Cardiac muscle cell (in vitro differentiated cells and primary cell): ENCODE data around the gene BIRC2. TPM values are rescaled to one million over a fixed set of nuclear protein-coding genes. Genes with fewer than 3 reads are reported as not detected.

ENCODE experiments used
- DNase-seq, 2 donors: peaks; one replicate each; pipeline versions ENCODE4 v3.0.0 to v3.0.0-alpha.2; 2010 to 2017; ENCODE audit warnings: low read depth in 1 of 2, low spot score in 1 of 2
- H3K27ac ChIP-seq: fragments of 200-600 bp; sonication (generic); 2 replicates; pipeline ENCODE4 v1.5.1; 2016
- H3K27me3 ChIP-seq: fragments of 200-600 bp; sonication (generic); 2 replicates; pipeline ENCODE4 v1.6.0; 2016; ENCODE audit warnings: control low read depth
- H3K36me3 ChIP-seq: fragments of 200-600 bp; sonication (generic); 2 replicates; pipeline ENCODE4 v1.5.1; 2016; ENCODE audit warnings: control low read depth
- H3K4me1 ChIP-seq: fragments of 200-600 bp; sonication (generic); 2 replicates; pipeline ENCODE4 v1.8.1; 2017; ENCODE audit warnings: low read depth, mild to moderate bottlenecking, mixed run types
- H3K4me3 ChIP-seq: fragments of 200-600 bp; sonication (generic); 2 replicates; pipeline ENCODE4 v1.5.1; 2016; ENCODE audit warnings: mild to moderate bottlenecking
- H3K9me3 ChIP-seq: fragments of 200-600 bp; sonication (generic); 2 replicates; pipeline ENCODE4 v1.5.1; 2017; ENCODE audit warnings: low read depth, mild to moderate bottlenecking, control low read depth
- CTCF ChIP-seq: IDR thresholded peaks from 2 replicates; pipeline ENCODE4 v1.5.1; 2012; ENCODE audit warnings: low read depth, mild to moderate bottlenecking, low read length
- polyA plus RNA-seq: library from polyadenylated mRNA; unstranded; fragments of >200 nt; fragmentation: Nextera tagmentation; extraction: Ambion mirVana; gene quantifications from 2 replicates; pipeline ENCODE4 v1.2.1, GENCODE V29; 2016
- total RNA-seq: library from RNA; depleted of rRNA; stranded (reverse); fragments of >200 nt; gene quantifications from 2 replicates; pipeline ENCODE4 v1.2.3, GENCODE V29; 2016

Gene BIRC2
- total and polyA plus RNA-seq, 2 experiments from 2014 or later = 36.1 to 40.4 TPM

DNA sequence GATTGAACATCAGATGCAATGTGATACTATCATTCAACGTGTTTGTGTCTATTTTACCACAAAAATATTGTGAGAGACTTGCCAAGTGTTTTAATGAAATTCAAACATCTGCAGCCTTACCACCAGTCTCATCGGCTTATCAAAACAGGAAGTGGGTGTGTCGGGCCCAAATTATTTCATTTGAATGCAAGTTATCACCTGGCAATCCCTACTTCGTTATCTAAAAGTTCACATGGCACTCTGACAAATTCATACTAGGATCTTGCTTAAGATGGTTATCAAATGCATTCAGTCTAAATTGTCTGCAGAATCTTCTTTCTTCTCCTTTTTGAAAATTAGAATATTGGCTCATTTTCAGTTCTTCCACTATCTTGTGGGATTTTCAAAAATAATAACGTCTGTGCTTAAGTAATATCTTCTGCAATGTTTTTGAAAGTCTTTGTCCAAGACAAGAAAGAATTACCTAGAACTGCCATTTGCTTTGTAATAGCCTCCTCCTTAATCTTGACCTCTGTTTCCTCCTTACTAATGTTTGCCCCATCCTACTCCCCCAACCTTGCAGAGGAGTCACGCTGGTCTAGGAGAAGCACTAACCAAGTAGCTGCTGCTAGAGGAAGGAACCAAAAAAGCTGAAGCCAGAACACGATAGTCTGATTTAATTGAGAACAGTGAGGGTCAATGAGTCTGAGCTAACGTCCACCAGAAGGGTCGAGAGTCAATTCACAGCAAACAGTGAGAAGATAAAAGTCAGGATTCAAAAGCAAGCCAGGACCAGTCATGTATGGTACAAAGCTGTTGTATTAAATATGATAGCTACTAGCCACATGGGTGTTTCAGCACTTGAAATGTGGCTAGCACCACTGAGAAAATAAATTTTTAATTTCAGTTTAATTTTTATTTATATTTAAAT lies 39.9 kb upstream of the BIRC2 start:
- TF ChIP-seq CTCF = no peak
- H3K36me3 ChIP-seq = no peaks in the 10 kb centered on the region
- H3K27me3 ChIP-seq = no peaks in the 10 kb centered on the region
- no peak overlapping the region for H3K4me3 ChIP-seq
- H3K4me1 ChIP-seq = no peaks in the 10 kb centered on the region
- DNase-seq = no peak
- no peak overlapping the region for H3K27ac ChIP-seq
- H3K9me3 ChIP-seq = no peaks in the 10 kb centered on the region

DNA sequence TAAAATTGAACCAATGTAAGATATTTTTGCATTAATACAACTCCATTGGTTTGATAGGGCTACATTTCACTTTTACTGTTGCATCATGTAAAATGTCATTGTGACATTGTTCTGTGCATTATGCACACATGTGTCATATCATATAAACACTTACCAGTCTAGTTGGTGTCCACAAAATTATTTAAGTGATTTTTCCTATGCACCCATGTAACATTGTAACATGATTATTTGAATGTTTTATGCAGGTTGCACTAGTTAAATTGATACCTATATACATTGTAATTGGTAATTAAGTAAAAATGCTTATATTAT lies 39.3 kb upstream of the BIRC2 start:
- Histone ChIP-seq H3K4me1 (no peaks in the 10 kb centered on the region), H3K27ac (no peak overlapping the region), H3K36me3 (no peaks in the 10 kb centered on the region), H3K27me3 (no peaks in the 10 kb centered on the region), H3K9me3 (no peaks in the 10 kb centered on the region), H3K4me3 (no peak overlapping the region)
- DNase-seq = no peak
- no peak for TF ChIP-seq CTCF

DNA sequence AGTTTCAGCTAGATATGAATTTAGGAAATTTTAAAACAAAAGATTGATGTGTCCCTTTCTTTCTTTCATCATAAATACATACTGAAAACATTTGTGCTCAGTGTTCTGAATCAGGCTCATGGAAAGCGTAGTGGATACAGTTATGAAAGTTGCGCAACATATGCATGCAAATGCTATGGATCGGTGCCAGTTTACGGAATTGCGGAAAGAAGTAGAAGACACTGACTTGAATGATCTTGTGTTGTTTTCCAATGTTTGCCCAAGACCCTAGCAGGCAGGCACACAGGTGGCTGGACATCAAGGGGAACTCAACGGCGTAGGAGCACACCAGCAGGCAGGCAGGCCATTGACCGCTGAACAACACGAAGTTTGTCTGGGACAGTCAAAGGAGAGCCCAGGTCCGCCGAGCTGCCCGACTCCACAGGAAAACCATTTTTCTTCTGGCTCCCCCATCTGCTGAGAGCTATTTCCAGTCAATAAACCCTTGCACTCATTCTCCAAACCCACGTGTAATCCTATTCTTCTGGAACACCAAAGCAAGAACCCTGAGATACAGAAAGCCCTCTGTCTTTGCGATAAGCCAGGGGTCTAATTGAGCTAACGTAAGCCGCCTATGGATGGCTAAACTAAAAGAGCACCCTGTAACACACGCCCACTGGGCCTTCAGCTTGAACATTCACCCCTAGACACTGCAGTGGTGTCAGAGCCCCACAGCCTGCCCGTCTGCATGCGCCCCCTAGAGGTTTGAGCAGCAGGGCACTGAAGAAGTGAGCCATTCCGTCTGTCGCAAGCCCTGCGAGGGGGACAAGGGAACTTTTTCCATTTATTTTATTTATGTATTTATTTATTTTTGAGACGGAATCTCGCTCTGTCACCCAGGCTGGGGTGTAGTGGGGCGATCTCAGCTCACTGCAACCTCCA lies 37.1 kb upstream of the BIRC2 start:
- H3K27ac ChIP-seq = no peak overlapping the region
- no peaks in the 10 kb centered on the region for H3K27me3 ChIP-seq
- no peaks in the 10 kb centered on the region for H3K4me1 ChIP-seq
- H3K4me3 ChIP-seq = no peak overlapping the region
- no peaks in the 10 kb centered on the region for H3K9me3 ChIP-seq
- H3K36me3 ChIP-seq = no peaks in the 10 kb centered on the region
- no peak for DNase-seq
- TF ChIP-seq CTCF = no peak

DNA sequence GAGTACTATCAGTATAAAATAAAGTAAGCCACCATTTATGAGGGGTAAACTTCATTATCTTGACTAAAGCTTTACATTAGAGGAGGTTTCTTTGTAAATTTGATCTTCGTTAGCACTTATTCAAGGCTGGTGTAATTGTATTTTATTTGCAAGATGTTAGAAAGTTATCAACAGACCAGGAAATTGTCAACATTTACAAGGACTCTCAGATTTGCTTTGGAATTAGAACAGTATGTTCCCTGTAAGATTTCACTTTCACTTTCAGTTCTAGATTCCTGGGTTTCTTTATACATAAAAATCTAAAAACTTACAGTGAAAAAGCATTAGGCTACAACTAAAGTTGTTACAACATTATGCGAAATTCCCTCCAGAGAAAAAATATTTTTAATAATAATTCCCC lies 34.3 kb upstream of the BIRC2 start:
- no peak overlapping the region for H3K4me3 ChIP-seq
- H3K27ac ChIP-seq = no peak overlapping the region

More for the DNA sequence above, 34.3 kb upstream of the BIRC2 start:
- Histone ChIP-seq H3K9me3 (no peaks in the 10 kb centered on the region), H3K4me1 (no peaks in the 10 kb centered on the region), H3K27me3 (peaks cover 2% of the 10 kb centered on the region), H3K36me3 (no peaks in the 10 kb centered on the region)
- no peak for TF ChIP-seq CTCF
- DNase-seq = no peak
